ENCODE measurements around the gene PTPRQ. TPM values are rescaled to one million over a fixed set of nuclear protein-coding genes. Genes with fewer than 3 reads are reported as not detected.

PTPRQ gene
- polyA plus RNA-seq, 1 donor (not counting 4 experiments of a cell fraction or from before 2014, with no cell fraction given), result 0.01 TPM

DNA sequence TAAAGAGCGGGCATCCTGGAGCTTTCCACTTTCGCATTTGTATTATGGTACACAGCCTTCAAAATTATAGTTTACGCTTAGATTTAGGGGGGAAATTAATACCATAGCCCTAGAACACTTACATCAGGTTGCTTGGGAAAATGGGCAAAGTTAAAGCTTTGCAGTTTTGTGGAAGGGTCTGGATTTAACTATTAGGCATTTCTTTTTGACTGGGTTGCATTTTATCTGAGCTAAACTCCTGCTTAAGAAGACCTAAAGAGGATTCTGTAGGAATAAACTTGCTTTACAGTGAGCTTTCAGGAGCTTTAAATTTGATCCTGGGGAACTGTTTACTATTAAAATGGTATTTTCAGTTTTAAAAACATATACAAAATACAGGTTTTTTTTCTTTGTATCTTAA lies 42.8 kb upstream of the PTPRQ start:
- no peak overlapping the region for H3K9ac ChIP-seq (ENCODE audit: control insufficient read depth, extremely low read depth, insufficient read depth, low read length)
- H3K27ac ChIP-seq (ENCODE audit: control insufficient read depth, insufficient read depth, low read length), result no peak overlapping the region
- FAIRE-seq (no peak), DNase-seq (ENCODE audit: low read depth, low spot score) (no peak)
- H3K9me3 ChIP-seq (ENCODE audit: control insufficient read depth, low read depth, low read length), result no peaks in the 10 kb centered on the region
- TF ChIP-seq, protein P1, sequence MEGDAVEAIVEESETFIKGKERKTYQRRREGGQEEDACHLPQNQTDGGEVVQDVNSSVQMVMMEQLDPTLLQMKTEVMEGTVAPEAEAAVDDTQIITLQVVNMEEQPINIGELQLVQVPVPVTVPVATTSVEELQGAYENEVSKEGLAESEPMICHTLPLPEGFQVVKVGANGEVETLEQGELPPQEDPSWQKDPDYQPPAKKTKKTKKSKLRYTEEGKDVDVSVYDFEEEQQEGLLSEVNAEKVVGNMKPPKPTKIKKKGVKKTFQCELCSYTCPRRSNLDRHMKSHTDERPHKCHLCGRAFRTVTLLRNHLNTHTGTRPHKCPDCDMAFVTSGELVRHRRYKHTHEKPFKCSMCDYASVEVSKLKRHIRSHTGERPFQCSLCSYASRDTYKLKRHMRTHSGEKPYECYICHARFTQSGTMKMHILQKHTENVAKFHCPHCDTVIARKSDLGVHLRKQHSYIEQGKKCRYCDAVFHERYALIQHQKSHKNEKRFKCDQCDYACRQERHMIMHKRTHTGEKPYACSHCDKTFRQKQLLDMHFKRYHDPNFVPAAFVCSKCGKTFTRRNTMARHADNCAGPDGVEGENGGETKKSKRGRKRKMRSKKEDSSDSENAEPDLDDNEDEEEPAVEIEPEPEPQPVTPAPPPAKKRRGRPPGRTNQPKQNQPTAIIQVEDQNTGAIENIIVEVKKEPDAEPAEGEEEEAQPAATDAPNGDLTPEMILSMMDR (optimal IDR thresholded peaks at IDR 0.05 in 1 of 3, IDR thresholded peaks at IDR 0.05 in 1 of 3, conservative IDR thresholded peaks at IDR 0.05 in 1 of 3; ENCODE audit: extremely low read depth in 1 of 3, insufficient read depth in 2 of 3, low read length in 3 of 3), result no peak
- TF ChIP-seq EZH2 (IDR thresholded peaks at IDR 0.05; ENCODE audit: low read length), result no peak
- H3K4me2 ChIP-seq (ENCODE audit: control insufficient read depth, extremely low read depth, insufficient read depth, low read depth, low read length), result no peak overlapping the region
- dilution Hi-C loops (cut with MboI; ENCODE audit: extremely low pct_ligation_motif_present, low sequenced_read_pairs), result no loop called here
- H2AFZ ChIP-seq (ENCODE audit: control insufficient read depth, low read length), result no peak overlapping the region
- no peaks in the 10 kb centered on the region for H3K4me1 ChIP-seq (ENCODE audit: control insufficient read depth, extremely low read depth, insufficient read depth, low read length)
- H3K4me3 ChIP-seq (ENCODE audit: control insufficient read depth in 2 of 3, extremely low read depth in 1 of 3, insufficient read depth in 2 of 3, low read depth in 1 of 3, low read length in 3 of 3), result no peak overlapping the region
- H3K9me1 ChIP-seq (ENCODE audit: control insufficient read depth, extremely low read depth, insufficient read depth, low read length), result no peaks in the 10 kb centered on the region
- H4K20me1 ChIP-seq (ENCODE audit: control insufficient read depth, extremely low read depth, insufficient read depth, low read length), result no peaks in the 10 kb centered on the region
- H3K79me2 ChIP-seq (ENCODE audit: control insufficient read depth, insufficient read depth, low read length), result no peaks in the 10 kb centered on the region
- H3K36me3 ChIP-seq (ENCODE audit: control insufficient read depth in 2 of 2, extremely low read depth in 1 of 2, insufficient read depth in 2 of 2, low read length in 2 of 2), result no peaks in the 10 kb centered on the region
- H3K27me3 ChIP-seq (ENCODE audit: control insufficient read depth, extremely low read depth, insufficient read depth, low read length), result no peaks in the 10 kb centered on the region

DNA sequence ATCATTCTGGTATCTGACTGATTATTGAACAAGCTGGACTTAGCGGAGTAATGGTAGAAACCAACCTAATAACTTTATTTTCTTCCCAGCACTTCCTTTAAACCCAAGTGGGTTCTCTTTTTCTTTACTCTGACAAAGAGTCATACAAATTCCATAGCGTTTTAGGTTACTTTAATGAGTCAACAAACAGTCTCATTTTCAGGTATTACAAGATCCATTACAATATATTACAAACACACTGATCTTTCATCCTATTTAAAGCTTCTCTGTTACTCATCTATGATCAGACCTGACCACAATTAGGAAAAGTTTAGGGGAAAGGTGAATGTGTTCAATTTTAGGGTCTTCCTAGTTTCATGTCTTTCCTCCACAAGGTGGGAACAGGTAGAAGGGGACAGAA lies 39.4 kb upstream of the PTPRQ start:
- Histone ChIP-seq H3K27me3 (ENCODE audit: control insufficient read depth, extremely low read depth, insufficient read depth, low read length) (no peaks in the 10 kb centered on the region), H3K4me2 (ENCODE audit: control insufficient read depth, extremely low read depth, insufficient read depth, low read depth, low read length) (no peak overlapping the region), H3K36me3 (ENCODE audit: control insufficient read depth in 2 of 2, extremely low read depth in 1 of 2, insufficient read depth in 2 of 2, low read length in 2 of 2) (no peaks in the 10 kb centered on the region), H3K9me1 (ENCODE audit: control insufficient read depth, extremely low read depth, insufficient read depth, low read length) (no peaks in the 10 kb centered on the region), H3K9ac (ENCODE audit: control insufficient read depth, extremely low read depth, insufficient read depth, low read length) (no peak overlapping the region), H3K79me2 (ENCODE audit: control insufficient read depth, insufficient read depth, low read length) (no peaks in the 10 kb centered on the region), H3K4me3 (ENCODE audit: control insufficient read depth in 2 of 3, extremely low read depth in 1 of 3, insufficient read depth in 2 of 3, low read depth in 1 of 3, low read length in 3 of 3) (no peak overlapping the region), H3K9me3 (ENCODE audit: control insufficient read depth, low read depth, low read length) (no peaks in the 10 kb centered on the region), H4K20me1 (ENCODE audit: control insufficient read depth, extremely low read depth, insufficient read depth, low read length) (no peaks in the 10 kb centered on the region), H3K27ac (ENCODE audit: control insufficient read depth, insufficient read depth, low read length) (no peak overlapping the region), H3K4me1 (ENCODE audit: control insufficient read depth, extremely low read depth, insufficient read depth, low read length) (no peaks in the 10 kb centered on the region), H2AFZ (ENCODE audit: control insufficient read depth, low read length) (no peak overlapping the region)
- FAIRE-seq (no peak), DNase-seq (ENCODE audit: low read depth, low spot score) (no peak)
- TF ChIP-seq EZH2 (IDR thresholded peaks at IDR 0.05; ENCODE audit: low read length), result no peak
- TF ChIP-seq, protein P1 (optimal IDR thresholded peaks at IDR 0.05 in 1 of 3, IDR thresholded peaks at IDR 0.05 in 1 of 3, conservative IDR thresholded peaks at IDR 0.05 in 1 of 3; ENCODE audit: extremely low read depth in 1 of 3, insufficient read depth in 2 of 3, low read length in 3 of 3), result no peak
- dilution Hi-C loops (cut with MboI; ENCODE audit: extremely low pct_ligation_motif_present, low sequenced_read_pairs), result no loop called here

All from keratinocyte (primary cell).